ENCODE measurements around the gene FADS3. TPM values are rescaled to one million over a fixed set of nuclear protein-coding genes. Genes with fewer than 3 reads are reported as not detected.
A peak's percentile ranks its signal among the peaks of the same experiment; 100 is the strongest.

Gene FADS3
- total RNA-seq, 1 experiment from 2014 or later, result 22.6 TPM

DNA sequence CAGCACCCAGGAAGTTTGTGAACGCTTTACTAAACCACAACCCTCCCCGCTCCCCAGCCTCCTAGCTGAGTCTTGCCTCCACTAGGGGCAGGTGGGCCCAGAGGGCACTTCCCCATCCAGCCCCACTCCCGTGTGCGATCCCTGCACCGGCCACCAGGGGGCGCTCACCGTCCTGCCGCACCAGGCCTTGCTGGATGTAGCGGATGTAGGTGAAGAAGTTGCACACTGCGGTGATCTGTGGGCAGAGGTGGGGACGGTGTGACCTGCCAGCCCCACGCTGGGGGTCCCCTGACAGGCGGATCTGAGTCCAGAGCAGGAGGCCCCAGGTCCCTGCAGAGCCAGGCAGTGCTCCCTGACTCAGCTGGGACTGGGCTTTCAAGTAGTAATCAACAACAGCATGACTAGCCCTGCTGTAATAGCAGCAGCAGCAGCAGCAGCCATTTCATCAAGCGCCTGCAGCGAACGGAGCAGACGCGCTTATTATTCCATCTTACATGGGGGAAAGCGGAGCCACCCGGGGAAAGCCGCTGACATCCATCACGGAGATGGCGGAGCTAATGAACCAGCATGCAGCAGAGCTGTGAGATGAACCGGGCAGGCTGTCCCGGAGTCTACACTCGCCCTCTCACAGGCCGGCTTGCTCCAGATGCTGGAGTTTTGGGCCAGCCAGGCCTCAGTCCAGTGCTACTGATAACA is 7.9 kb upstream of the FADS3 start:
- peak; percentile 41 for DNase-seq (ENCODE audit: low read depth, low spot score)
- ATAC-seq, result peak; percentile 86
- no peak overlapping the region for H3K4me3 ChIP-seq (ENCODE audit: low read depth in 2 of 2, low read length in 2 of 2)
- POLR2A ChIA-PET, result interaction anchor here (0.6 kb wide), 2 partner anchors 32 to 92 kb away, joined by 3 to 6 read pairs; no protein-coding TSS in a partner anchor
- TF ChIP-seq, protein P1, sequence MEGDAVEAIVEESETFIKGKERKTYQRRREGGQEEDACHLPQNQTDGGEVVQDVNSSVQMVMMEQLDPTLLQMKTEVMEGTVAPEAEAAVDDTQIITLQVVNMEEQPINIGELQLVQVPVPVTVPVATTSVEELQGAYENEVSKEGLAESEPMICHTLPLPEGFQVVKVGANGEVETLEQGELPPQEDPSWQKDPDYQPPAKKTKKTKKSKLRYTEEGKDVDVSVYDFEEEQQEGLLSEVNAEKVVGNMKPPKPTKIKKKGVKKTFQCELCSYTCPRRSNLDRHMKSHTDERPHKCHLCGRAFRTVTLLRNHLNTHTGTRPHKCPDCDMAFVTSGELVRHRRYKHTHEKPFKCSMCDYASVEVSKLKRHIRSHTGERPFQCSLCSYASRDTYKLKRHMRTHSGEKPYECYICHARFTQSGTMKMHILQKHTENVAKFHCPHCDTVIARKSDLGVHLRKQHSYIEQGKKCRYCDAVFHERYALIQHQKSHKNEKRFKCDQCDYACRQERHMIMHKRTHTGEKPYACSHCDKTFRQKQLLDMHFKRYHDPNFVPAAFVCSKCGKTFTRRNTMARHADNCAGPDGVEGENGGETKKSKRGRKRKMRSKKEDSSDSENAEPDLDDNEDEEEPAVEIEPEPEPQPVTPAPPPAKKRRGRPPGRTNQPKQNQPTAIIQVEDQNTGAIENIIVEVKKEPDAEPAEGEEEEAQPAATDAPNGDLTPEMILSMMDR (IDR thresholded peaks at IDR 0.05), result peak; percentile 99
- TF ChIP-seq REST (IDR thresholded peaks at IDR 0.05; ENCODE audit: insufficient read depth in 1 of 2, low read depth in 2 of 2, low read length in 1 of 2) (peak in 1 of 2 experiments; percentile 66; a peak in 1 of 4 replicates), SIN3A (IDR thresholded peaks at IDR 0.05; ENCODE audit: borderline replicate concordance, insufficient read depth, low read depth, low read length) (no peak)
- H3K36me3 ChIP-seq (ENCODE audit: control insufficient read depth, insufficient read depth, low read length), result no peaks in the 10 kb centered on the region
- CTCF ChIA-PET, result interaction anchor here (0.6 to 5.0 kb wide), 15 partner anchors 9 to 210 kb away, joined by 3 to 72 read pairs (median 4); no protein-coding TSS in a partner anchor
- intact Hi-C loops (cut with micrococcal nuclease; ENCODE audit: unreplicated experiment), result loop anchor here (2.0 kb wide), 1 partner anchor 210 kb away; no protein-coding TSS in a partner anchor
- no peaks in the 10 kb centered on the region for H3K9me3 ChIP-seq (ENCODE audit: control insufficient read depth, insufficient read depth, low read depth, low read length)
- no peaks in the 10 kb centered on the region for H3K27me3 ChIP-seq (ENCODE audit: control insufficient read depth, insufficient read depth, low read length)
- no peaks in the 10 kb centered on the region for H3K4me1 ChIP-seq (ENCODE audit: control insufficient read depth, insufficient read depth, low read length)
- in situ Hi-C loops (cut with HindIII; ENCODE audit: low pct_unique_long_range_greater_than_20kb, low sequenced_read_pairs), result no loop called here
- no peak overlapping the region for H3K27ac ChIP-seq (ENCODE audit: low read length)
- BruUV-seq (replicated peaks), result no TSS peak

DNA sequence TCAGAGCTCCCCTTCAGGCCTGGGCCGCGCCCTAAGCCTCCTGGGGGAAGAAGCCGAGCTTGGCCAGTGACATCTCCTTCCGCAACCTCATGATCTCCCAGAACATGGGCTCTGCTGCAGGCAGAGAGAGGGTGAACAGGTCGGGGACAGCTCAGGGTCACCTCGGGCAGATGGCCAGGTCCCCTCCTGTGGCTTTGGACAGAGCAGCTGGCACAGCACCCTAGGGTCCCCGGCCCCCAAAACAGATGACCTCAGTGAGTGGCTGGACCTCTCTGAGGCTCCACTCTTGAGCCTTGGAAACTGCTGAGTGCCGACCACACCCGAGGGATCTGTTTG is 6.9 kb upstream of the FADS3 start:
- in situ Hi-C loops (cut with HindIII; ENCODE audit: low pct_unique_long_range_greater_than_20kb, low sequenced_read_pairs) (no loop called here), intact Hi-C loops (cut with micrococcal nuclease; ENCODE audit: unreplicated experiment) (loop anchor here (2.0 kb wide), 1 partner anchor 211 kb away; no protein-coding TSS in a partner anchor)
- Histone ChIP-seq H3K4me1 (ENCODE audit: control insufficient read depth, insufficient read depth, low read length) (no peaks in the 10 kb centered on the region), H3K27ac (ENCODE audit: low read length) (no peak overlapping the region), H3K9me3 (ENCODE audit: control insufficient read depth, insufficient read depth, low read depth, low read length) (no peaks in the 10 kb centered on the region), H3K36me3 (ENCODE audit: control insufficient read depth, insufficient read depth, low read length) (no peaks in the 10 kb centered on the region), H3K4me3 (ENCODE audit: low read depth in 2 of 2, low read length in 2 of 2) (no peak overlapping the region), H3K27me3 (ENCODE audit: control insufficient read depth, insufficient read depth, low read length) (no peaks in the 10 kb centered on the region)
- DNase-seq (ENCODE audit: low read depth, low spot score) (no peak), ATAC-seq (no peak; the same call in 1 of the 2 replicates)
- CTCF ChIA-PET, result interaction anchor here (0.7 to 5.0 kb wide), 9 partner anchors 10 to 214 kb away, joined by 3 to 72 read pairs (median 4); no protein-coding TSS in a partner anchor
- no TSS peak for BruUV-seq (replicated peaks)
- POLR2A ChIA-PET, result no interaction called here
- TF ChIP-seq TCF7L2 (IDR thresholded peaks at IDR 0.05; ENCODE audit: low read depth, low read length), result no peak
- no peak for TF ChIP-seq REST (IDR thresholded peaks at IDR 0.05; ENCODE audit: insufficient read depth in 1 of 2, low read depth in 2 of 2, low read length in 1 of 2)
- TF ChIP-seq, protein P1 (IDR thresholded peaks at IDR 0.05), result no peak
- TF ChIP-seq SIN3A (IDR thresholded peaks at IDR 0.05; ENCODE audit: borderline replicate concordance, insufficient read depth, low read depth, low read length), result no peak
- TF ChIP-seq POLR2AphosphoS5 (IDR thresholded peaks at IDR 0.05; ENCODE audit: low read depth, low read length), result no peak

Measured in Panc1 (cell line).